GM19193 (cell line): ENCODE measurements around the gene PPP1R10.

ENCODE experiments used
- POLR2A ChIP-seq: IDR thresholded peaks from 4 replicates; pipeline ENCODE4 v1.6.1; 2011; ENCODE audit not compliant: insufficient read depth, insufficient read length; ENCODE audit errors: extremely low read depth

PPP1R10 gene

GRCh38 chr6:30612687-30613248 is 4.3 kb downstream of the PPP1R10 start:
- peak; percentile 31 for TF ChIP-seq POLR2A

GRCh38 chr6:30612213-30612612 is 4.8 kb downstream of the PPP1R10 start:
- TF ChIP-seq POLR2A: no peak

- no peak for TF ChIP-seq POLR2A
Measured at GRCh38 chr6:30611856-30612194, 5.2 kb downstream of the PPP1R10 start.

GRCh38 chr6:30611150-30611855 is 5.7 kb downstream of the PPP1R10 start:
- no peak for TF ChIP-seq POLR2A

- TF ChIP-seq POLR2A: no peak
Measured at GRCh38 chr6:30610065-30610464, 7.0 kb downstream of the PPP1R10 start.

- no peak for TF ChIP-seq POLR2A
Measured at GRCh38 chr6:30603961-30604360, 13.1 kb downstream of the PPP1R10 start.

GRCh38 chr6:30601815-30602641 is 15.0 kb downstream of the PPP1R10 start:
- TF ChIP-seq POLR2A: peak; percentile 24

- no peak for TF ChIP-seq POLR2A
Measured at GRCh38 chr6:30601436-30601814, 15.6 kb downstream of the PPP1R10 start.

GRCh38 chr6:30600451-30600961 is 16.5 kb downstream of the PPP1R10 start:
- peak; percentile 33 for TF ChIP-seq POLR2A

- no peak for TF ChIP-seq POLR2A
Measured at GRCh38 chr6:30599625-30600324, 17.3 kb downstream of the PPP1R10 start.

- TF ChIP-seq POLR2A: no peak
Measured at GRCh38 chr6:30598912-30599624, 18.0 kb downstream of the PPP1R10 start.

- peak; percentile 25 for TF ChIP-seq POLR2A
Measured at GRCh38 chr6:30597315-30598144, 19.5 kb downstream of the PPP1R10 start.

- TF ChIP-seq POLR2A: no peak
Measured at GRCh38 chr6:30592287-30592686, 24.8 kb downstream of the PPP1R10 start.

- TF ChIP-seq POLR2A: no peak
Measured at GRCh38 chr6:30591008-30591407, 26.0 kb downstream of the PPP1R10 start.
